GM13976 (cell line): Measurements from ENCODE around the gene RAD23B.

Source experiments
- DNase-seq: peaks from one replicate; pipeline ENCODE4 v3.0.0; 2012; ENCODE audit warnings: low spot score
- CTCF ChIP-seq: IDR thresholded peaks from 2 replicates; pipeline ENCODE4 v1.5.1; 2012; ENCODE audit warnings: borderline replicate concordance, mild to moderate bottlenecking; ENCODE audit not compliant: insufficient read depth; ENCODE audit errors: extremely low read depth, missing control alignments, control extremely low read depth
- in situ Hi-C: fragments of 300-500 bp; cut with MboI; formaldehyde crosslinking; loops from one replicate; pipeline ENCODE4 v1.12.0; 2022; ENCODE audit warnings: low sequenced_read_pairs, mixed read lengths, inconsistent platforms; ENCODE audit not compliant: unreplicated experiment

RAD23B gene

GRCh38 chr9:107282759-107283622 lies at the start of gene RAD23B:
Gene RAD23B (plus strand): TSS chr9:107283279. CDS start chr9:107283630, 351 bp downstream.
- in situ Hi-C loops = no loop called here

GRCh38 chr9:107235765-107236442 lies 47.2 kb upstream of the RAD23B start:
- no peak for TF ChIP-seq CTCF
- in situ Hi-C loops = no loop called here
- DNase-seq = no peak

More at GRCh38 chr9:107282759-107283622, at the start of gene RAD23B:
- DNase-seq = peak; percentile 97
- no peak for TF ChIP-seq CTCF

GRCh38 chr9:107237873-107238272 lies 45.2 kb upstream of the RAD23B start:
- no peak for DNase-seq
- in situ Hi-C loops = no loop called here

GRCh38 chr9:107239474-107239873 lies 43.6 kb upstream of the RAD23B start:
- in situ Hi-C loops = no loop called here
- DNase-seq = no peak

More at GRCh38 chr9:107237873-107238272, 45.2 kb upstream of the RAD23B start:
- TF ChIP-seq CTCF = no peak

DNA sequence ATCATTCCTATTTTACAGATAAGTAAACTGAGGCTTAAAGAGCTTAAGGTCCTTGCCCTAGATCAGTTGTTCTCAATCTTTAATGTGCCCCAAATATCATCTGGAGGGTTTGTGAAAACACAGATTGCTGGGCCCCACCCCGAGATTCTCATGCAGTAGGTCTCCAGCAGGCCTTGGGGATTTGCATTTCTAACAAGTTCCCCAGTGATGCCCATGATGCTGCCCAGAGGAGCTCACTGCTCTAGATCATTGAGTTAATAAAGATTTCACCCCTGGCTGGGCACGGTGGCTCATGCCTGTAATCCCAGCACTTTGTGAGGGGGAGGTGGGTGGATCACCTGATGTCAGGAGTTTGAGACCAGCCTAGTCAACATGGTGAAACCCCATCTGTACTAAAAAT lies 42.8 kb upstream of the RAD23B start:
- in situ Hi-C loops = no loop called here
- TF ChIP-seq CTCF = no peak

More at GRCh38 chr9:107239474-107239873, 43.6 kb upstream of the RAD23B start:
- no peak for TF ChIP-seq CTCF

DNA sequence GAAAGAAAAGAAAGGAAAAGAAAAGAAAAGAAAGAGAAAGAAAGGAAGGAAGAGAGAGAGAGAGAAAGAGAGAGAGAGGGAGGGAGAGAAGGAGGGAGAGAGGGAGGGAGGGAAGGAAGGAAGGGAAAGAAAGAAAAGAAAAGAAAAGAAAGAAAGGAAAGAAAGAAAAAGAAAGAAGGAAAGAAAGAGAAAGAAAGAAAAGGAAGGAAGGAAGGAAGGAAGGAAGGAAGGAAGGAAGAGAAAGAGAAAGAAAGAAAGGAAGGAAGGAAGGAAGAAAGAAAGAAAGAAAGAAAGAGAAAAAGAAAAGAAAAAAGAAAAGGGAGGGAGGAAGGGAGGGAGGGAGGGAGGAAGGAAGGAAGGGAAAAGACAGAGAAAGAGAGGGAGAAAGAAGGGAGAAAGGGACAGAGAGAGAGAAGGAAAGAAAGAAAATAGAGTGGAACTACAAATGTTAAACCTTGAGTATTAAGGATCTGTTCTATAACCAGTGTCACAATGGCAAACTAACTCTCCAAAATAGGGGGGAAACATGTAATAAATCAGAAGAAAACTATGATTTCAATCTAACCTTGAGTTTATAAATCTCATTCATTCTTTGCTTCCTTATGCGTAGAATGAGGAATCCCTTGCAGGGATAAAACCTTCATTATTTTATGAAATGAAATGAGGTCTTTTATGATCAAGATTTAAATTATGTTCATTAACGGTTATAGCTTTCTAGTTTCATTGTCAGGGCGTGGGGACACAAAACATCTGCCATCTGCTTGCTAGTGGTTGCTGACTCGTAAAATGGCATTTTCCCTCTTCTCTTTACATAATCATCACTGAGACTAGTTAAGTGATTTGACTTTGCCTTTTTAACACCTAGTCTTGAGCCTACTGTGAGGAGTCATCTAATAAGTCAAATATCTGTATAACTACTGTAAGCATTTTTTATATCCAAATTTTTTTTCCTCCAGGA lies 40.7 kb upstream of the RAD23B start:
- in situ Hi-C loops = no loop called here
- DNase-seq = no peak
- no peak for TF ChIP-seq CTCF

More for the DNA sequence above, 42.8 kb upstream of the RAD23B start:
- DNase-seq = no peak
